Hematopoietic multipotent progenitor cell treated with erythropoietin and hydrocortisone succinate and interleukin-3 and kit ligand, for 17 days (in vitro differentiated cells): Measurements from ENCODE around the gene EMC6.

Source experiments
- DNase-seq: peaks from one replicate; pipeline ENCODE4 v3.0.0-alpha.2; 2015; ENCODE audit warnings: low spot score

Gene EMC6

DNA sequence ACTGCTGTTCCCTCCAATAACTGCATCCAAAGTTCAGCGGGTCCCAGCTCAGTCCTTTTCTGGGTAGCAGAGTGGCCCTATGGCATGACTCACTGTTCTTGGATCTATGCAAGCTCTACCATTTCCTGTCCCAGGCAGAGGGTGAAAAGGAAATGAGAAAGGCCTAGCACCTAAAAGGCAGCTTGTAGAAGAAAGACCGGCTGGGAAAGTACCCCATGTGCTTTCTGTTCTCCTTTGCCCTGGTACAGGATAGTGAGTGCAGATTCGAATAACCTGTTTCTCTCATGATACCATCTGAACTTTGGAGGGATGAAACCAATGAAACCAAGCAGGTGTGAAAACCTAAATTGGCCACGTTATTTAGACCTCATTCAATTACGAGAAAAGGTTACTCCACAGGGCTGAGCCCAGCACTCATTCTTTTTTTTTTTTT lies 42.4 kb downstream of the EMC6 start:
- DNase-seq: no peak

DNA sequence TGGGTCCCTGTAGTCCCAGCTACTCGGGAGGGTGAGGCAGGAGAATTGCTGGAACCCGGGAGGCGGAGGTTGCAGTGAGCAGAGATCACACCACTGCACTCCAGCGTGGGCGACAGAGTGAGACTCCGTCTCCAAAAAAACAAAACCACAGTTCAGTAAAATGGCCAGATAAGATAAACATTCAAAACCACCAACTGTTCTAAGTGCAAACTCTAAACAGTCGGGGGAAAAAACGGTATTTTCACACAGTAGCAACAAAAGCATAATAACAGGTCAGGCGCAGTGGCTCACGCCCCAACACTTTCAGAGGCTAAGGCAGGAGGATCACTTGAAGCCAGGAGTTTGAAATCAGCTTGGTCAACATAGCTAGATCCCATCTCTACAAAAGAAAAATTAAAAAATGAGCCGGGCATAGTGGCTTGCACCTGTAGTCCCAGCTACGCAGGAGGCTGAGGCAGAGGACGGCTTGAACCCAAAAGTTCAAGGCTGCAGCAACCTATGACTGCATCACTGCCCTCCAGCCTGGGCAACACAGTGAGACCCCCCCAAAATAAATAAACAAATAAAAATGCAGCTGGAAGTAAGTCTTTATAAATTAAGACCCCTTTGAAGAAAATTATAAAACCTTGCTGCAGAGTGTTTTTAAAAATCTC lies 44.3 kb downstream of the EMC6 start:
- DNase-seq: no peak

DNA sequence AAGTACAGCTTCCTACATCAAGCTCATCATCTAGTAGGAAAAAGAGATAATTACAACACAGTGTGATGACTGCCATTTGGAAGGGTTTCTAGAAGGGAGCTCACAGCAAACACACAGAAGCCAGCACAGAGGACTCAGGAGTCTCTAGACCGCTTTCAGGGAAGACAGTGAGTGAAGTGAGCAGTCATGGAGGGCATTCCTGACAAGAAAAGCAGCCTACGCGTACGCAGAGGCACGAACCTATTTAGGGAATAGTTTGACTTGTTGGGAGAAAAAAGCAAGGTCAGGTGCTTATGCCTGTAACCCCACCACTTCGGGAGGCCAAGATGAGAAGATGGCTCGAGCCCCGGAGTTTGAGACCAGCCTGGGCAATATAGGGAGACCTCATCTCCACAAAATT lies 46.7 kb downstream of the EMC6 start:
- DNase-seq: no peak

GRCh38 chr17:3718201-3718600 lies 49.6 kb downstream of the EMC6 start:
- no peak for DNase-seq

GRCh38 chr17:3719265-3719664 lies 50.7 kb downstream of the EMC6 start:
- no peak for DNase-seq
